HG03521 (cell line): Measurements from ENCODE around the gene ZSCAN20.

ENCODE experiments used
- ATAC-seq: cut with Tn5 transposase; IDR thresholded peaks from one replicate; pipeline ENCODE4 v1.9.1; 2021; ENCODE audit warnings: mild to moderate bottlenecking, moderate library complexity; ENCODE audit not compliant: unreplicated experiment

ZSCAN20 gene

GRCh38 chr1:33527934-33528333 lies 55.5 kb downstream of the ZSCAN20 start:
- ATAC-seq, result no peak

- no peak for ATAC-seq
Observed at GRCh38 chr1:33529957-33530356, 57.5 kb downstream of the ZSCAN20 start.

- ATAC-seq, result no peak
Observed at GRCh38 chr1:33532250-33532649, 59.8 kb downstream of the ZSCAN20 start.

GRCh38 chr1:33532936-33533335 lies 60.5 kb downstream of the ZSCAN20 start:
- no peak for ATAC-seq

- ATAC-seq, result no peak
Observed at GRCh38 chr1:33535334-33535733, 62.9 kb downstream of the ZSCAN20 start.

GRCh38 chr1:33537885-33538284 lies 65.4 kb downstream of the ZSCAN20 start:
- no peak for ATAC-seq

- ATAC-seq, result no peak
Observed at GRCh38 chr1:33541966-33542365, 69.5 kb downstream of the ZSCAN20 start.
